Pericardium fibroblast (primary cell): ENCODE results near the gene SRXN1. TPM values are rescaled to one million over a fixed set of nuclear protein-coding genes. Genes with fewer than 3 reads are reported as not detected.

Source experiments
- total RNA-seq: library from RNA; depleted of rRNA; stranded (reverse); fragments of >200 nt; gene quantifications from 2 replicates; pipeline ENCODE4 v1.2.3, GENCODE V29; 2015

Gene SRXN1
- 37.5 and 41.7 TPM in 2 replicates for total RNA-seq

GRCh38 chr20:653110-653589, at the start of gene SRXN1:
TSS of gene SRXN1 (minus strand) at chr20:653200. CDS start at chr20:653185, 15 bp downstream.

GRCh38 chr20:675453-676314, 22.7 kb upstream of the SRXN1 start, which contains the start of gene SCRT2:
TSS of gene SCRT2 (minus strand) at chr20:675802. CDS start at chr20:675601, 201 bp downstream.

GRCh38 chr20:610130-611046, 42.6 kb downstream of the SRXN1 start, which contains the start of gene TCF15:
TSS of gene TCF15 (minus strand) at chr20:610309. CDS start at chr20:610237, 72 bp downstream.

Other genes starting within 250 kb of the SRXN1 start
- 117 and 150 TPM in 2 replicates for gene RBCK1, start 244.9 kb downstream of the SRXN1 start, total RNA-seq
- gene TBC1D20, start 190.7 kb downstream of the SRXN1 start, total RNA-seq, result 36.1 and 38.8 TPM in 2 replicates
- gene CSNK2A1, start 109.4 kb downstream of the SRXN1 start, total RNA-seq, result 52.3 and 75.8 TPM in 2 replicates
- gene TCF15, start 42.9 kb downstream of the SRXN1 start, total RNA-seq, result under 0.01 TPM in 1 of 2 replicates, not detected in the other
- gene SCRT2, start 22.6 kb upstream of the SRXN1 start, total RNA-seq, result not detected in 2 replicates
- gene SLC52A3, start 115.3 kb upstream of the SRXN1 start, total RNA-seq, result not detected in 2 replicates
- 1.8 and 4.4 TPM in 2 replicates for gene FAM110A, start 180.5 kb upstream of the SRXN1 start, total RNA-seq